SH-SY5Y (cell line): Measurements from ENCODE around the gene HOXB3.

Experiments
- GATA2 ChIP-seq: IDR thresholded peaks from 2 replicates; pipeline ENCODE4 v1.6.1; 2011; ENCODE audit warnings: mild to moderate bottlenecking, low read depth, low read length
- GATA3 ChIP-seq: IDR thresholded peaks from 2 replicates; pipeline ENCODE4 v1.6.1; 2011; ENCODE audit warnings: low read depth, mild to moderate bottlenecking, low read length, moderate library complexity

DNA sequence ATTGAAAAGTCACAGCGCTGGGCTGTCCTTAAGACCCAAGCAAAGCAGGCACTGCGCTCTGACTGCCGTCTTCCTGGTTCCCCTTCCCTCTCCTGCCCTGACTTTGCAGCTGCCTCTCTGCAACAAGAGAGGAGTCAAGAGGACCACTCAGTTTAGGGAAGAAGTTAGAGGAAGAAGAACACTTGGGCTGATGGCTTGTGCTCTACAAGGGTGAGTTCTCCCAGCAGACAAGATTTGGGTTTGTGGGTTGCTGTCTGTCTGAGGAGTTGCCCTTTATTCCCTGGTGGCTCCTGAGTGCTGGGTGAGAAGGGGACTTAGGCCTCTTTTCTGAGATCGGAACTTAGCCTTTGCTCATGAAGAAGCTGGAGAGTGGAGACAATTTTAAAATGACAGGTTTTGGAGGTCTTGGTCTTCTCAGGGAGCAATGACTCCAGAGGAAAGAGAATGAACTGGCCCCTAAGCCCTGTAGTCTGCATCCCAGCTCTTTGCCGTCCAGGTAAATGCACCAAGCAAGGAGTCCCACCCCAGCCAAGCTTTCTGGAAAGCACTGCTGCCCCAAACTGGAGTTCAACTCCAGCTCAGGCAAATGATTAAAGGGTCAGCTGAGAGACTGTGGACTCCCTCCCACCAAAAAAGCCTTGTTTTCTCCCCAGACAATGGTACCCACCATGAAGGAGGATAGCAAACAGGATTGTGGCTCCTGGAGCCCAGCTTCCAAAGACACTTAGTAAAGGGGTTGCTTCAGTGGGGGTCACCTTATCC, 38.8 kb upstream of the HOXB3 start:
- no peak for TF ChIP-seq GATA2
- no peak for TF ChIP-seq GATA3
